ENCODE measurements around the gene GAA. TPM values are rescaled to one million over a fixed set of nuclear protein-coding genes. Genes with fewer than 3 reads are reported as not detected.

GAA gene
- total RNA-seq, 2 experiments from 2014 or later = 22.2 to 22.4 TPM

GRCh38 chr17:80065478-80066170 is 35.8 kb upstream of the GAA start:
- intact Hi-C loops (cut with DNase I, micrococcal nuclease) = no loop called here
- DNase-seq (no peak), ATAC-seq (ENCODE audit: poor library complexity) (no peak)
- H3K27me3 Mint-ChIP-seq = peaks cover 4% of the 10 kb centered on the region
- no peak overlapping the region for H3K27ac ChIP-seq (ENCODE audit: low read depth in 1 of 2, low read length in 2 of 2)
- H3K9me3 ChIP-seq (ENCODE audit: control insufficient read depth in 1 of 2, insufficient read depth in 1 of 2, low read length in 2 of 2) = peaks cover 0 to 3% of the 10 kb centered on the region in 2 experiments
- H3K9me3 Mint-ChIP-seq = no peaks in the 10 kb centered on the region
- ChIA-PET POLR2A (no interaction called here), CTCF (no interaction called here)
- no peak overlapping the region for H3K27ac Mint-ChIP-seq
- no peaks in the 10 kb centered on the region for H3K27me3 ChIP-seq (ENCODE audit: control insufficient read depth in 1 of 2, insufficient read depth in 2 of 2, low read length in 2 of 2)
- H3K4me3 ChIP-seq (ENCODE audit: low read length) = no peak overlapping the region
- H3K4me1 ChIP-seq (ENCODE audit: insufficient read depth, low read length) = no peaks in the 10 kb centered on the region
- no peaks in the 10 kb centered on the region for H3K36me3 Mint-ChIP-seq (ENCODE audit: low read depth)
- peaks cover 3% of the 10 kb centered on the region for H3K4me1 Mint-ChIP-seq (ENCODE audit: low read depth)
- no peak for TF ChIP-seq CTCF (IDR thresholded peaks at IDR 0.05)
- no peaks in the 10 kb centered on the region for H3K36me3 ChIP-seq (ENCODE audit: insufficient read depth, low read length)
- no peak overlapping the region for H3K4me3 Mint-ChIP-seq

- Histone ChIP-seq H3K27me3 (ENCODE audit: control insufficient read depth in 1 of 2, insufficient read depth in 2 of 2, low read length in 2 of 2) (no peaks in the 10 kb centered on the region), H3K4me3 (ENCODE audit: low read length) (no peak overlapping the region), H3K4me1 (ENCODE audit: insufficient read depth, low read length) (peaks cover 11% of the 10 kb centered on the region), H3K27ac (ENCODE audit: low read depth in 1 of 2, low read length in 2 of 2) (no peak overlapping the region), H3K36me3 (ENCODE audit: insufficient read depth, low read length) (no peaks in the 10 kb centered on the region), H3K9me3 (ENCODE audit: control insufficient read depth in 1 of 2, insufficient read depth in 1 of 2, low read length in 2 of 2) (peaks cover 0 to 3% of the 10 kb centered on the region in 2 experiments)
- DNase-seq (no peak), ATAC-seq (ENCODE audit: poor library complexity) (no peak)
- POLR2A ChIA-PET = no interaction called here
- no peaks in the 10 kb centered on the region for H3K9me3 Mint-ChIP-seq
- H3K4me1 Mint-ChIP-seq (ENCODE audit: low read depth) = peaks cover 3% of the 10 kb centered on the region
- no peak for TF ChIP-seq CTCF (IDR thresholded peaks at IDR 0.05)
- no peaks in the 10 kb centered on the region for H3K36me3 Mint-ChIP-seq (ENCODE audit: low read depth)
- CTCF ChIA-PET = no interaction called here
- intact Hi-C loops (cut with DNase I, micrococcal nuclease) = no loop called here
- no peak overlapping the region for H3K27ac Mint-ChIP-seq
- peaks cover 4% of the 10 kb centered on the region for H3K27me3 Mint-ChIP-seq
- no peak overlapping the region for H3K4me3 Mint-ChIP-seq
These were observed 33.9 kb upstream of the GAA start for GRCh38 chr17:80067393-80067986.

GRCh38 chr17:80068301-80069222 is 32.8 kb upstream of the GAA start:
- H3K4me3 Mint-ChIP-seq = no peak overlapping the region
- Histone ChIP-seq H3K4me1 (ENCODE audit: insufficient read depth, low read length) (peaks cover 11% of the 10 kb centered on the region), H3K27me3 (ENCODE audit: control insufficient read depth in 1 of 2, insufficient read depth in 2 of 2, low read length in 2 of 2) (no peaks in the 10 kb centered on the region), H3K27ac (ENCODE audit: low read depth in 1 of 2, low read length in 2 of 2) (no peak overlapping the region), H3K4me3 (ENCODE audit: low read length) (no peak overlapping the region), H3K36me3 (ENCODE audit: insufficient read depth, low read length) (no peaks in the 10 kb centered on the region), H3K9me3 (ENCODE audit: control insufficient read depth in 1 of 2, insufficient read depth in 1 of 2, low read length in 2 of 2) (peaks cover 0 to 3% of the 10 kb centered on the region in 2 experiments)
- no peaks in the 10 kb centered on the region for H3K9me3 Mint-ChIP-seq
- intact Hi-C loops (cut with DNase I, micrococcal nuclease) = no loop called here
- no peak for TF ChIP-seq CTCF (IDR thresholded peaks at IDR 0.05)
- ATAC-seq (ENCODE audit: poor library complexity) = no peak
- ChIA-PET CTCF (no interaction called here), POLR2A (no interaction called here)
- peaks cover 4% of the 10 kb centered on the region for H3K27me3 Mint-ChIP-seq
- H3K36me3 Mint-ChIP-seq (ENCODE audit: low read depth) = no peaks in the 10 kb centered on the region
- peaks cover 3% of the 10 kb centered on the region for H3K4me1 Mint-ChIP-seq (ENCODE audit: low read depth)
- no peak overlapping the region for H3K27ac Mint-ChIP-seq
- DNase-seq = no peak

Measured in CD4-positive, alpha-beta T cell (primary cell).